HuH-7.5 (cell line): Measurements from ENCODE around the gene PERM1.

ENCODE experiments used
- DNase-seq: peaks from one replicate; pipeline ENCODE4 v3.0.0; 2011; ENCODE audit warnings: low spot score

PERM1 gene

DNA sequence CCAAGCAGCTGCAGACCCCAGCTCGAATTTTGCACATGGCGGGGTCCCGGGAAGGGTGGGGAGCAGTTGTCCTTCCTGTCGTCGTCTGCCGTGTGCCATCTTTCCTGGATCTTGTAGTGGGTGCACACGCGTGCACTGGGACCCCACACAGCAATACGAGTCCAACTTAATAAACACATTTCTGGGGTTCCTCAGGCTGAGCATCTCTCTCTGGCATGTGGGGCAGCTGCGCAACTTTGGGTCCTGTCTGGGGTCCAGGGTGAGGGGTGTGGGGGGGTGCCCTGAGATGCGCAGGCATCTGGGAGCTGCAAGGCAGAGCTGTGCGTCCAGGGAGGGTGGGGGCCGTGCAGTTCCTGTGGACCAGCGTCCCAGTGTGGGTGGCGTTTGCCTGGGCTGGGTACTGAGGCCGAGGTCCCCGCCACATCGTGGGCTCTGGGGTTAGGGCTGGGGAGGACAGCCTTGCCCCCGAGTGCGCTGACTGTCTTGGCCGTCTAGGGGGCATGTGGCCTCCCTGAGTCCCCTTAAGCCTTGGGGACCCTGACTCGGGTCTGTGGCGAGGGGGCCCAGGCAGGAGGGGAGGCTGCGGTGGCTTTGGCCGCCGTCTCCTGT, 16.3 kb downstream of the PERM1 start:
- no peak for DNase-seq

GRCh38 chr1:964691-965525, 17.0 kb downstream of the PERM1 start:
- no peak for DNase-seq

- DNase-seq, result no peak
These were observed 18.0 kb downstream of the PERM1 start for GRCh38 chr1:963746-964525.

DNA sequence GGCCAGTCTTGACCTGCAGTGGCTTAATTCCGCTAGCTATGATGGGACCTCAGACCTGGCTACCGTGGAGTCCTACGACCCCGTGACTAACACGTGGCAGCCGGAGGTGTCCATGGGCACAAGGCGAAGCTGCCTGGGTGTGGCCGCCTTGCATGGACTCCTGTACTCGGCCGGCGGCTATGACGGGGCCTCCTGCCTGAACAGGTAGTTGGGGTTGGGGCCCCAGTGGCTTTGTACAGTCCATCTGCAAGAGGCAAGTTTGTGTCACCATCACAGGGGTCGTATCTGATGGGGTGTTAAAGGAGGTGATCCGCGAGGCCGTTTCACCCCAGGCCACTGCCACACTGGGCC, 18.6 kb downstream of the PERM1 start:
- DNase-seq, result no peak

DNA sequence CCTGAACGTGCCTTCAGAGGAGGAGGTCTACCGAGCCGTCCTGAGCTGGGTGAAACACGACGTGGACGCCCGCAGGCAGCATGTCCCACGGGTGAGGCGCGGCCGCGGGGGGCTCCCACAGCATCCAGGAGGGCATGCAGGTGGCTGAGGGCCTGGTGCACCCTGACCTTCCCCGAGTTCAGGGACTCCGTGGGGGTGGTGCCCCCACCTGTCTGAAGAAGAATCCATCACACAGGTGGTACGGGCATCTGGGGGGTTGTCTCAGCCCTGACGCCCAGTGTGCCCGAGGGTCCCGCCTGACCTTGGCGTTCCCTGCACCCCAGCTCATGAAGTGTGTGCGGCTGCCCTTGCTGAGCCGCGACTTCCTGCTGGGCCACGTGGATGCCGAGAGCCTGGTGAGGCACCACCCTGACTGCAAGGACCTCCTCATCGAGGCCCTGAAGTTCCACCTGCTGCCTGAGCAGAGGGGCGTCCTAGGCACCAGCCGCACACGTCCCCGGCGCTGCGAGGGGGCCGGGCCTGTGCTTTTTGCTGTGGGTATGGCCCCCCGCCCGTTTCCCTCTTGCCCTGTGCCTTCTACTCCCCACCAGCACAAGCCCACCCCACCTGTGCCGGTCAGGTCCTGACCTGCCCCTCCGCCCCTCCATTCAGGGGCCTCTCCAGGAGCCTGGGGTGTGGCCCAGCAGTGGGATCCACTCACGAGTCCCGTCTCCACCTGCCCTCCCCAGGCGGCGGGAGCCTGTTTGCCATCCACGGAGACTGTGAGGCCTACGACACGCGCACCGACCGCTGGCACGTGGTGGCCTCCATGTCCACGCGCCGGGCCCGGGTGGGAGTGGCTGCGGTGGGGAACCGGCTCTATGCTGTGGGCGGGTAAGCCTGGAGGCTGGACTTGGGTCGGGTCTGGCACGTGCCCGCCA, 19.3 kb downstream of the PERM1 start:
- DNase-seq, result no peak

- DNase-seq, result no peak
These were observed 20.7 kb downstream of the PERM1 start for GRCh38 chr1:961132-961669.

GRCh38 chr1:960363-961131, 21.3 kb downstream of the PERM1 start, which contains the start of gene KLHL17:
Gene KLHL17, plus strand, starts transcription at chr1:960584. Its CDS starts 110 bp downstream, at chr1:960694.
- DNase-seq, result peak; percentile 92

DNA sequence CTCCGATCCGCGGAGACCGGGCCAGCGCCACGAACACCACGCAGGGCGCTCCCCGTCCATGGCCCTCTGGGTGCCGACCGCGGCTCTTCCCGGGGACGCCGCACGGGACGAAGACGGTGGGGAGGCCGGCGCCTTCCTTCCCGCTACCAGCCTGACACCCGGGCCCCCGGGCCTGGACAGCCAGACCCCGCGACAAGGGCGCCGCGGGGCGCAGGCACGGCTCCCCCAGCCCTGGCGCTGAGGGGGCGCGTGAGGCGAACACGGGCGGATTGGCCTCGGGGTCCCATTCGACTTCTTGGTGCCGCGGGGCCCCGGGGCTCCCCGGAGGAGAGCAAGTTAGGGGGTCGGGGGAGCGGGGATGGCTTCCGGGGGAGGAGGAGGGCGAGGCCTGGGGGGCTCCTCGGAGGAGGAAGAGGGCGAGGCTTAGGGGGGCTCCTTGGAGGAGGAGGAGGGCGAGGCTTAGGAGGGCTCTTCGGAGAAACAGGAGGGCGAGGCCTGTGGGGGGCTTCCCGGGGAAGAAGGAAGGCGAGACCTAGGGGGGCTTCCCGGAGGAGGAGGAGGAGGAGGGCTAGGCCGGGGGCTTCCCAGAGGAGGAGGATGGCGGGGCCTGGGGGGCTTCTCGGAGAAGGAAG, 22.0 kb downstream of the PERM1 start:
- no peak for DNase-seq

DNA sequence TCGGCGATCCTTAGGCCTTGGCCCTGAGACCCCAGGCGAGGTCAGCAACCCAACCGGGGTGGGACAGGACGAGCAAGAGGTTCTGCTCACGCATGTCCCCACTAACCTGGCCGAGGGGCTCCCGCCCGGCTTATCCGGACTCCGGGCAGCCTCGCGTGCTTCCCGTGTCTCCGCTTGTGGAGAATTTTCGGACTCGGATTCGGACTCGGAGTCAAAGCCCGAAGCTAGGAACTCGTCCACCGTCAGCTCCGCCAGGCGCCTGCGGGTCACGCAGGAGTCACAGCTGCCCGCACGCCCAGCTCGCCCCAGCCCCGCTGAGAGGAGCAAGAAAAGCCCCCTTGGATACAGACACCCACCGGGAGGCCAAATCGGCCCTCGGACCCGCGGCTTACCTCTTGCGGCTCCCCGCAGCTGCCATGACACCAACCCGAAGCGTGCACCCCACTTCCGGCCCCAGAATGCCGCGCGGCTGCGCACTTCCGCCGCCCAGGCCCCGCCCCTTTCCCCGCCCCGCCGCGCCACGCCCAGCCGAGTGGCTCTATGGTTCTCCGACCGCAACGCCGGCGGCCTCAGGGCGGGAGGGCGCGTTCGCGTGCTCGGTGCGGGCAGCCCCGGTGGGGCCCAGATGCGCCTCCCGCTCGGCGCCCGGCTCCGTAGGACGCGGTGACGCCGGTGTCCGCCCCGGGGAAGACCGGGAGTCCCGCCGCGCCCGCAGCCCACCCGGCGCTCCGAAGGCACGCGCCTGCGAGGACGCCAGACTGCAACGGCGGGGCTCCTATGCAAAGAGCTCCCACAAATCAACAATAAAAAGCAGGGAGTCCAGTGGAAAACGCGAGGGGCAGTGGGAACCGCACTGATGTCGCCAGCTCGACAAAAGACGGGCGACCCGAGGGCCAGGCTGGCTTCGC, 22.8 kb downstream of the PERM1 start, which contains the start of gene NOC2L:
NOC2L (minus strand) TSS at position 434 of the 908 bp plus-strand sequence; CDS start at position 418, 16 bp downstream.
- peak; percentile 88 for DNase-seq

- no peak for DNase-seq
These were observed 25.3 kb downstream of the PERM1 start for GRCh38 chr1:956636-957035.

GRCh38 chr1:955474-955873, 26.4 kb downstream of the PERM1 start:
- no peak for DNase-seq

GRCh38 chr1:954927-955326, 27.0 kb downstream of the PERM1 start:
- no peak for DNase-seq

DNA sequence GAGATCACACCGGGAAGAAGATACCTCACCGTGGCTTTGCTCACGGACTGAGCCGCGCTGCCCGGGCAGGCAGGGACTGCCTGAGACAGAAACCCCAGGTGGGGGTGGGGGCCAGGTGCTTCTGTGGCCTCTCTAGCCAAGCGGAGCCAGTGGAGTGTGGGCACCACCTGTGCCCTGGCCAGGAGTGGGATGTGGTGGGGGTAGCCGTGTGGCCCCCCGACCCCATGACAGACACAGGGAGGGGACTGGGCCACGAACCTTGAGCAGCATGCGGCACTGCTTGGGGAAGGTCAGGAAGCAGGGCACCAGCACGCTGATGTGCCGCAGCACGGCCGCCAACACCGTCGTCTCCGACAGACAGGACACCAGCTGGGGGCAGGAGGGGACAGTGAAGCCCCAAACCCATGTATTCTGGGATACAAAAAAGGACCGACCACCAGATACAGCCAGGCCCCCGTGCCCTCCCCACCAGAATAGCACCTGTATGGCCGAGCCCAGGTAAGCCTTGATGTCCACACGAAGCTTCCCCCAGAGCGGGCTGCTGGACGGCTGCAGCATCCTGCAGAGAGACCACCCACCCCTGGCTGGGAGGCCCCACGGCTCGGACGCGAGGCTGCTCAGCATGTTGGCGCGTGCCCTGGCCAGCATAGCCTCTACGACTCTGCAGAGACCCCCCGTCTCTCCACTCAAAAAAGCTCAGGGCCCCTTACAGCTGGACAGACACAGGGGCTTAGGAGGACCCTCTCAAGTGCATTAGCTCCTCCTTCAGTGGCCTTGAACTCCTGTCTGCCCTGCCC, 28.2 kb downstream of the PERM1 start:
- DNase-seq, result no peak

- DNase-seq, result no peak
These were observed 29.3 kb downstream of the PERM1 start for GRCh38 chr1:952603-953002.

DNA sequence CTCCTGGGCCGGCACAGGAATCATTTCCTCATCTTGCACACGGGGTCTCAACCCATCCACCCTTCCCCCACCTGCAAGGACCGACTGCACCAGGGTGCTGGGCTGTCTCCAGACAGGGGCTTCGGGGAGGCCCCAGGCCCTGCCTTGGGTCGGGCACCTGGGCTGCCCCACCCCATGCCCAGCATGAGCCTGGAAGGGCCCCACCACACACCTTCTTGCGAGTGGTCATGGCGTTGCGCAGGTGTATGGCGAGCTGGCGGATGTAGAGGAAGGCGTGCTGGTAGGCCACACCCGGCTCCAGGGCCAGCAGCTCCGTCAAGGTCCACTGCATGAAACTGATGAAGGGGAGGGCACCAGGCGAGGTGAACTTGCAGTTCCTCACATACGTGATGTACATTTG, 29.7 kb downstream of the PERM1 start:
- no peak for DNase-seq

- DNase-seq, result no peak
These were observed 30.5 kb downstream of the PERM1 start for GRCh38 chr1:951364-951763.

DNA sequence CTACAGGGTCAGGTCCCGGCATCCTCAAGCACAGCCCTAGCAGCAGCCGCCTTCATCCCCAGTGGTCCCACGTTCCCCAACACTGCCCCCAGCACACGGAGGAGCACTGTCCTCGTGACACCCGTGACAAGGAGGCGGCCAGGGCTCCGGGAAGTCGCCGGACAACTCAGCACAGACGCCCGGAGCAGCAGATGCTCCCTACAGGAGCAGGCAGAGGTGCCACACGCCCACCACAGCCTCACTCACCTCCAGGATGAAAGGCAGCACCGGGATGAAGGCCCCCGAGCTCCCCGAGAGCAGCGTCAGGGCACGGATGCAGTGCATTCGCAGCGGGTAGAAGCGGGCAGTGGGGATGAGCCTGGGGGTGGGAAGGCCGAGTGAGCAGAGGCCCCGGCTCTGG, 31.0 kb downstream of the PERM1 start:
- no peak for DNase-seq

GRCh38 chr1:950268-950667, 31.6 kb downstream of the PERM1 start:
- no peak for DNase-seq
